CD4-positive, alpha-beta T cell treated with Interleukin-1 beta for 1 hour (primary cell): ENCODE results near the gene OR2J1.
A peak's percentile ranks its signal among the peaks of the same experiment; 100 is the strongest.
"Not testable (repeated sequence)": the region's sequence is repeated elsewhere in the genome, so short reads cannot be mapped to it uniquely, and the experiment has no call there.

ENCODE experiments used
- DNase-seq, 2 donors: peaks; one replicate each; pipeline ENCODE4 v3.0.0-alpha.2; 2020 to 2022

The OR2J1 gene

DNA sequence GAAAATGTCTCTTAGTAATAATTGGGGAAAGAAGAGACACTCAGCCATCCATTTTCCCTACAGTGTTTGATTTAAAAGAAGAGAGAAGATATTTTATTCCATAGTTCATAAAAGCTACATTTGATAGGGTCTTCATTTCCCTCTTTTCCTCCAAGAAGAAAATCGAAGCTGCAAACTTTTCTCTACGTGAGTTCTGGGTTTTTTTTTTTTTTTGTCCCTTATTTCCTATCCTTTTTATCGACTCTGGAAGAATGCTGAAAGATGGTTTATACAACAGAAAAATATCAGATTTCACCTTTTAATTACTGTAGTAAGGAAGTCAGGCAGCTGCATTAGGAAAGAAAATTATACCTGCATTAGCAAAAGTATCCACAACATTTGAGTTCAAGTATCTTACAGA is at the start of gene OR2J1:
Gene OR2J1, plus strand, starts transcription at position 301 of the 400 bp plus-strand sequence. CDS start 1,453 bp downstream, outside the sequence.
- DNase-seq = no peak

DNA sequence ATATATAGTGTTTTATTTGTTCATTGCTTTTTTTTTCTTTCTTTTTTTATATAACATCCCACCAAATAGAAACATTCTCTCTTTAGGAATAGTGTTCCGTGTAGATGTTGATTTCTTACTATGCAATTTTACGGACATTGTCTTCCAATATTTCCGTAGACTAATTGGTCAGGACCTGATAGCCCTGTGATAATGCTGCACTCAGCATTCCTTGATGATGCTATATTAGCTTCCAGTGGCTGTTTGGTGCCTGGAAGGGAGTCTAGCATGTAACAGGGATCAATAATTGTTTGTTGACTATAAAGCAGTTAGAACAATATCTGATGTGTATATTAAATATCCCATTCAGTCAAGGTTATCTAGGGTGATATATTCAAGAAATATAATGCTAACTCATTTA is 47.6 kb upstream of the OR2J1 start:
- DNase-seq = no peak

DNA sequence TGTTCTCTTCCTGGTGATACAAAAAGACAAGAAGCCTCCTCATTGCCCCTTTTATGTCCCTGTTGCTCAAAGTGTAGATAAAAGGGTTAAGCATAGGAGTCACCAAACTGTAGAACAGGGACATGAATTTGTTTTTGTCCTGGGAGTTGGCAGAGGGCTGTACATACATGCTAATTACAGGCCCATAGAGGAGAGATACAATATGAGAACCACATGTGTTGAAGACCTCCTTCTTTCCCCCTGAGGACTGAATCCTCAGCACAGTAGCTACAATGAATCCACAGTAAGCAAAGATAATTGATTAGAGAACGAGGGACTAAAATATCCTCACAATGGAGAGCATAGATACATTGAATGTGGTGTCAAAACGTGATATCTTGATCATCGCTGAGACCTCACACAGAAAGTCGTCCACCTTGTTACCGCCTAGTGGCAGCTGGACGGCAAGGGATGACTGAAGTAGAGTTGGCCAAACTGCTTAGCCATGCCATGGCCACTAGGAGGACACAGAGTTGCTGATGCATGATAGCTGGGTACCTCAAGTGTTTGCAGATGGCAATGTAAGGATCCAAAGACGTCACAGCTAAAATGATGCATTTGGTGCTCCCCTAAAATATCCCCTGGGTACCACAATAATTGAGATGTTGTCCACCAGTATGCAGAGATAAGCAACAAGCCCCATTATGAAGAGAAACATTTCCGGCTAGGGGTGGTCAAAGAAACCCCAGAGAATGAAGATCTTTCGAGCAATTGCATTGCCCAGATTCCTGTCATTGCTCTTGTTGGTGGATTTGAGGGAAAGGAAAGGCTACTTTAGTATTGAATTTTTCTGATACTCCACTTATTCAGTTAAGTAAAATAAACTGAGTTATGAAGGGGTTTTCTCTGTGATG is 27.2 kb upstream of the OR2J1 start:
- no peak for DNase-seq

DNA sequence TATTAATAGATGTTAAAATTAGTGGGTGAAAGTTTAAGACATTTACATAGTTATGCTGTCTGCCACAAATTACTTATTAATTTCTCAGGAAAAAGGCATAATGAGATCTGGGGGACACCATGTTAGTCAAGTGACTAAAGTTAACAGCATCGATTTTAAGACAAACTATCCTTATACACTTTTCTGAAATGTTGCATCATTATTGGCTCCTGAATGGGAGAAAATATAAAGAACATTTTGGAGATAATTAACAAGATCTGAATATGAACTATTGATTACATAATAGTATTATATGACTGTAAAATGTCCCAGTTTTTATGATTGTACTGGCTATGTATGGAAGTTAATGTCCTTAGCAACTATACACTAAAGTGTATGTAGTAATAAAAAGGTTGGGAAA is 20.1 kb upstream of the OR2J1 start:
- DNase-seq = no peak

DNA sequence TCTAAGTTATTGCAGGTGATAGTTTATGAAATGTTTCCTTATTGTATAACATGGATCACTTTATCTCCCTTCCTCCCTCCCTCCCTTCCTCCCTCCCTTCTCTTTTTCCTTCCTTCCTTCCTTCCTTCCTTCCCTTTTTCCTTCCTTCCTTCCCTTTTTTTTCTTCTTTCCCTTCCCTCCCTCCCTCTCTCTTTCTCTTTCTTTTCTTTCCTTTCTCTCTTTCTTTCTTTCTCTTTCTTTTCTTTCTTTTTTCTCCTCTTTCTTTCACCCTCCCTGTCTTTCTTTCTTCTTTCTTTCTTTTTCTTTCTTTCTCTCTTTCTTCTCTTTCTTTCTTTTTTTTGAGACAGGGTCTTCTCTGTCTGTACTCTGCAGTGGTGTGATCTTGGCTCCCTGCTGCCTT is 18.0 kb upstream of the OR2J1 start:
- no peak for DNase-seq

DNA sequence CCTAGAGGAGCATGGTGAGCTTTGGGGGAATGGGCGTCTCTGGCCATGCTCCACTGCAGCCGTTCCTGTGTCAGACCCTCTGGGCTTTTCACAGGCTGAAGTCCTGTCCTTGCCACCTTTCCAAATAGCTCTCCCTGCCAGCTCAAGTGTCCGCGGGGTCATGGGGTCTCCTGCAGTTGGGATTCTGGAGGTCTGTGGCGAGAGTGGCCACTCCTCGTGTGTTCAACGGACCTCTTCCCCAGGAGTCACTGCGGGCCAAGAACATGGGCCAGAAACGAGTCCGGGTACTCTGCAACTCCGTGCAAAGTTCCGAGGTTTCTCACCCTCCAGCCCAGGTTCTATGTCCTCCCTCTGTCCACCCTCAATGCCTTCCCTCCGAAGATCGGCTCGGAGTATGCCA is 16.8 kb upstream of the OR2J1 start:
- no peak for DNase-seq

GRCh38 chr6:29087213-29087612 is 12.1 kb upstream of the OR2J1 start, which contains the start of gene OR2B3:
Gene OR2B3, minus strand, starts transcription at chr6:29087313. Its CDS starts 65 bp downstream, at chr6:29087248.
- DNase-seq = no peak

GRCh38 chr6:29092957-29093356 is 6.3 kb upstream of the OR2J1 start:
- no peak for DNase-seq

DNA sequence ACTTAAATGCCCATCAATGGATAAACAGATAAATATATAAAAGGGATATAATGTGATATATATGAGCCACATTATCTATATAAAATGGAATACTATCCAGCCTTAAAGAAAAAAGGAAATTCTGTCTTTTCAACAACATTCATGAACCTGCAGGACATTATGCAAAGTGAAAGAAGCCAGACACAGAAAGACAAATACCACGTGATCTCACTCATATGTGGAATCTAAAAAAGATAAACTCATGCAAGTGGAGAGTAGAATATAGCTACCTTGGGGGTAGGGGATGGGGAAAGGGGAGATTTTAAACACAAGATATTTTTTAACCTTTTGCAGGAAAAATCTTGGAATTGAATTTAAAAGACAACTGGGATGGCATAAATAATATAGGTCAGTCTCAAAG is 1.5 kb upstream of the OR2J1 start:
- DNase-seq = no peak

DNA sequence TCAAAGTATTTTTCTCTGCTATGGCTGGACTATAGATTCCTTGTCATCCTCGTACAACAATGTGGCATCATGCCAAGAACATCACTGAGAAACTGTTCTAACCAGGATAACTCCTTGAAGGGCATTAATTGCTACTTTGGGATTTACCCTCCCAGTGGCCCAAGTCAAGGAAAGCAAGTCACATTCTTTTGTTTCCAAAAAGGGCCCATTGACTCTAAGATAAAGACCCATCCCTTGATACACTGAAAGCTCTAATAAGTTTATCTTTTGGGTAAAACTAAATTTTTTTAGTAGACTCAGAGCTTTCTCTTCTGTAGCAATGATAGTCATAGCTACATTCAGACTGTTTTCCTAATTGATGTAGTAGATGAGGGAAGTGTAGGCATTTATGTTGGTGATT is 8.5 kb downstream of the OR2J1 start, which contains the start of gene OR2J3:
Gene OR2J3, plus strand, starts transcription at position 301 of the 400 bp plus-strand sequence. CDS start 3,833 bp downstream, outside the sequence.
- no peak for DNase-seq

GRCh38 chr6:29112135-29112534 is 12.8 kb downstream of the OR2J1 start:
- peak in 1 of 2 donors; percentile 2 for DNase-seq

GRCh38 chr6:29114964-29115363 is 15.7 kb downstream of the OR2J1 start:
- DNase-seq = not testable (repeated sequence)

DNA sequence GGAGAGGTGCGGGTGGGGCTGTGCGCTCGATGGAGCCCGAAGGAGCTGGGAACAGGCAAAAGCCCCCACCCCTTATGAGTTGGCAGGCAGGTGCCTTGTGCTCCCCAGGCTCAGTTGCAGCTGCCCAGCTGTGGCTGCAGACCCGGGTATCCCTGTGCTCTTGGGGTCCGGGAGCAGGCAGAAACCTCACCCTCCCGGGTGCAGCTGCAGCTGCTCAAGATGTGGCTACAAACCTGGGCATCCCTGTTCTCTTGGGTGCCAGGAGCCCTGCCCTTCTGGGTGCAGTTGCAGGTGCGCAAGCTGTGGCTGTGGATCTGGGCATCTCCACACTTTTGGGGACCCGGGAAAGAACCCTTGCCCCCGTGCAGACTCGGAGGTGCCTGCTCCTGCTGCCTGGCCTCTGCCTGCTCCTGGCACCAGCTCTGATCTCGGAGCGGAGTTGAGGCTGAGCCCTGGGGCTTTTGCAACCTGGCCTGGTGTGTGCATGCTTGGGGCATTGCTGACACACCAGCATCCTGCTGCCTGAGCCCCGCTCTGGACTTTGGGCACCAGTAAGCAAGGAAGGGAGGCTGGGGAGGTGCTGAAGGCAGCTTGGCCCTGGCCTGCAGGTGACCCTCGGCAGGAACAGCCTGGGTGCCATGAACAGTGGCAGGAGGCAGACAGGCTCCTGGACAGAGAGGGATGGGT is 30.2 kb downstream of the OR2J1 start:
- no peak for DNase-seq

DNA sequence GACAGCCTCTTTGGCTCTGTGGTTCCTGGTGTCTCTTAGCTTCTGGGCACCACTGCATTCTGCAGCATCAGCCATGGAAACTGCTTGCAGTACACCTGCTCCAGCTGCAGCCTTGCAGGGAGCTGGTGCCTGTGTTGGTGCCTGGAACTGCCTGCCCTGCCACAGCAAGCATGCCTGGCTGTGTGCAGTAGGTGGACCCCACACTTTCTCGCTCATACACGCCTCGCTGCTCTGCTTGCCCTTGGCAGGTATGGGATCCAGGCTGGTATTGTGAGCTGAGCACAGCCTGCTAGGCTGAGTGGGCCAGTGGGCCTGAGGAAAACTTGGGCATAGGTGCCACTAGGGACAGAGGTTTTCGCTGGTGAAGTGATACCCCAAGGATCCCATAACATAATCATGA is 31.4 kb downstream of the OR2J1 start:
- no peak for DNase-seq

GRCh38 chr6:29131691-29132090 is 32.4 kb downstream of the OR2J1 start:
- no peak for DNase-seq

- DNase-seq = no peak
Observed at GRCh38 chr6:29137724-29138123, 38.4 kb downstream of the OR2J1 start.

GRCh38 chr6:29141606-29142005 is 42.3 kb downstream of the OR2J1 start:
- no peak for DNase-seq

DNA sequence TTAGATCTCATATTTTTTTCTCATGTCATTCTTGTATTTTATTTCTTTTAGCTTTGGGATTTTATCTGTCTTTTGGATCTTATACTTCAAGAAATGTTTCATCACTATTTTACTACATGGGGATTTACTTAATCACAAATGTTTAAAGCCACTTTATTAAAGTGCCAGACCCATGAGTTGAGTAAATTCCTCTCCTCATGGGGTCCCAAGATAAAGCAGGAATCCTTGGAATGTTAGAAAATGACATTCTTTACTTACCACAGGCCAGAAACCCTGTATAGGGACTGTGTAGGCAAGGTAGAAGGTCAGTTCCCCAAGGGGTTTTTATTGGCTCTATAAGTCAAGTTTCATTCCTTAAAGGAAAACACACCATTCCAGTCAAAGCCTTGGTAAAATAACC is 43.0 kb downstream of the OR2J1 start:
- no peak for DNase-seq

- DNase-seq = no peak
Observed at GRCh38 chr6:29146179-29146578, 46.9 kb downstream of the OR2J1 start.

GRCh38 chr6:29147074-29147473 is 47.8 kb downstream of the OR2J1 start:
- DNase-seq = no peak

GRCh38 chr6:29149444-29149843 is 50.2 kb downstream of the OR2J1 start:
- not testable (repeated sequence) for DNase-seq
